ENCODE data around the gene SMPD2.

DNA sequence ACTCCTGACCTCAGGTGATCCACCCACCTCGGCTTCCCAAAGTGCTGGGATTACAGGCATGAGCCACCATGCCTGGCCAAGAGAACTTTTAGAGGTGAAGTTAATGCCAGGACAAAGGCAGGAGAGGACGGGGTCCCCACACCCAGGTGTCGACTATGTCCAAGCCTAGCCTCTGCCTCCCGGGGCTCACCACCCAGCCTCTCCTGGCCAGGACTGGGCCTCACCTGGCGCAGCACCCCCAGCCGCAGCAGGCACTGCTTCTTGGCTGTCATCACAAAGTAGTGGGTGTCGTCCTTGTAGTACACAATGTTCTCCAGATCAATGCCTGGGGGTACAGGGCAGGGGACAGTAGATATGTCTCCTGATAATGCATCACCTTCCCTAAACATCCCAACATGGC, 10.9 kb downstream of the SMPD2 start:
- no peak for TF ChIP-seq POLR2A (IDR thresholded peaks at IDR 0.05; ENCODE audit: low read depth, low read length)
- no peak for TF ChIP-seq TAF1 (IDR thresholded peaks at IDR 0.05; ENCODE audit: borderline replicate concordance, low read depth, low read length)
- no peak for TF ChIP-seq POLR2AphosphoS5 (IDR thresholded peaks at IDR 0.05; ENCODE audit: low read depth, low read length)

All from GM12892 (cell line).